Measurements from ENCODE around the gene SAPCD2.

DNA sequence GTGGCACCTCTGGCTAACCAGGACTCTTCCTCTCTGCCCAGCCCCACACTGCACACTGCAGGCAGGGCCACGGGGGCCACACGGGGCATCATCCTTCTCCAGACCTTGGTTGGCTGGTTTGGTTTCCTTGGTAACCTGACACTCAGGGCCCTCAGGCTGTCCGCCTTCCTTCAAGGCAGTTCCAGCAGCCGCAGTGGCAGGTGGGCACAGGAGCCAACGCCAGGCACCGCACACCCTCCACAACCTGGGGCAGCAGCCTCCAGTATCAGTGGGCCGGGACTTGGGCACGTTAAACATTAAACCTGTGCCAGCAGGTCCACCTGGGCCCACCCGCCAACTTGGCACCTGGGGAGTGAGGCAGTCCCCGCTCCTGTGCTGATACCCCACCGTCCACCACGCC is 26.3 kb downstream of the SAPCD2 start:
- TF ChIP-seq CTCF (IDR thresholded peaks at IDR 0.05; ENCODE audit: low read length) (no peak), EZH2 (optimal IDR thresholded peaks at IDR 0.05; ENCODE audit: low read depth, low read length) (no peak)

Data from MM.1S (cell line).